MV-4-11 (cell line): ENCODE measurements around the gene ARHGEF11.
"Not testable (repeated sequence)": the region's sequence is repeated elsewhere in the genome, so short reads cannot be mapped to it uniquely, and the experiment has no call there.

ENCODE experiments used
- DNase-seq: peaks from one replicate; lab custom pipeline; 2025; lab: John Stamatoyannopoulos, UW

The ARHGEF11 gene

DNA sequence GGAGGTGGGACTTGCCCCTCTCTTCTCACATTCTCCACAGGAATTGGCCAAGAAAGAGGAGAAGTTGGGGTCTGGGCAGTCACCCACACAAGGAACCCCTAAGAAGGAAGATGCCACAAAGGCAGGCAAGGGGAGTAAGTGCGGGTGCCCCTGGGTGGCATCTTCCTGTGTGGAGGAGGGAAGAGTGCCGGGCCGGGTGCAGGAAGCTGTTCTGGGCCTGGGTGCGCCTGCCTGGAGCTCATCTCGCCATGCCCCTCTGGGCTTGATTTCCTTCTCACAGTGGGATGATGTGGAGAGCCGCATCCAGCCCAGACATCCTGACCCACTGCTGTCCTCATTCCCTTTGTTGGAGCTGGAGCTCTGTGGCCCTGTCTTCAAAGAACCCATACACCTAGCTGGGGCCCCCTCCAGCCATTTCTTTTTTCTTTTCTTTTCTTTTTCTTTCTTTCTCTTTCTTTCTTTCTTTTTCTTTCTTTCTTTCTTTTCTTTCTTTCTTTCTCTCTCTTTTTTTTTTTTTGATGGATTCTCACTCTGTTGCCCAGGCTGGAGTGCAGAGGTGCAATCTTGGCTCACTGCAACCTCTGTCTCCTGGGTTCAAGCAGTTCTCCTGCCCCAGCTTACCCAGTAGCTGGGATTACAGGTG is 115.8 kb downstream of the ARHGEF11 start:
- no peak for DNase-seq

DNA sequence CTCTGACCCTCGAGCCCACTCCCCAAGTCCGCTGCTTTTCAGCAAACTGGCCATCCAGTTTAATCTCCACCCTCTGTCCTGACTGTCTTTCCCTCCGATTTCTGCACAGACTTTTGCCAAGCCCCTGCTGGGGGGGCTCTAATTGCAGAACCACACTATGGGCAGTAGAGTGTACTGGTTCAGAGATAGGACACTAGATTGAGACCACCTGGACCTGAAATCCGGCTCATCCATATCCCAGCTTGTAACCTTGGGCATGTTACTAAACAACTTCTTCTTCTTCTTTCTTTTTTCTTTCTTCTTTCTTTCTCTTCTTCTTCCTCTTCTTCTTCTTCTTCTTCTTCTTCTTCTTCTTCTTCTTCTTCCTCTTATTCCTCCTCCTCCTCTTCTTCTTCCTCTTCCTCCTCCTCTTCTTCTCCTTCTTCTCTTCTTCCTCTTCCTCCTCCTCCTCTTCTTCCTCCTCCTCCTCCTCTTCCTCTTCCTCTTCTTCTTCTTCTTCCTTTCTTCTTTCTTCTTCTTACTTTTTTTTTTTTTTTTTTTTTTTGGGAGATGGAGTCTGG is 117.4 kb downstream of the ARHGEF11 start:
- no peak for DNase-seq

DNA sequence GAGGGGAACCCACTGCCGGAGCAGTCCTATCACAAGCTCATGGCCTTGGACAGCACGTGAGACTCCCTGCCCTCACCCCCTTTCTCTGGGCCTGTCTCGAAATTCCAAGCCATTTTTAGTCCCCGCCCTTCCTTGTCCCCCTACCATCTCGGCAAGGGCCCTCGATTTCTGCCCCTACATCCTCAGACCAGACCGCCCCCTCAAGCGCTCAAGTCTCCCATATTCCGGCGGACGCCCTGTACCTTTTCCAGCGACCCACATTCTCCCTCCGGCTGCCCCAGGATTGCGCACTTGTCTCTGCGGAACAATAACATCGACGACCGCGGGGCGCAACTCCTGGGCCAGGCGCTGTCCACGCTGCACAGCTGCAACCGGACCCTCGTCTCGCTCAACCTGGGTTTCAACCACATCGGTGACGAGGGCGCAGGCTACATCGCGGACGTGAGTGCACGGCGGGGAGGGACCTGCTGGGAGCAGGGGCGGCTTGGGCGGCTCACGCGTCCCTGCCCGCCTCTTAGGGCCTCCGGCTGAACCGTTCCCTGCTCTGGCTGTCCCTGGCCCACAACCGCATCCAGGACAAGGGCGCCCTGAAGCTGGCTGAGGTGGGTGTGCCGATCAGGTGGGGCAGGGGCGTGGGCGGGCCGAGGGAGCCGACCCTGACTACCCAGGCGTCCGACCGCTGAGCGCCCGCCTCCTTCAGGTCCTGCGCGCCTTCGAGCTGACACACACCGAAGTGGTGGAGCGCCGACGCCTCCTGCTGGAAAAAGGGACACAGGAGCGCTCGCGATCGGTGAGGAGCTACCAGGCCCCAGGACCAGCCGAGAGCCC is 118.1 kb downstream of the ARHGEF11 start:
- peak; percentile 19 for DNase-seq

DNA sequence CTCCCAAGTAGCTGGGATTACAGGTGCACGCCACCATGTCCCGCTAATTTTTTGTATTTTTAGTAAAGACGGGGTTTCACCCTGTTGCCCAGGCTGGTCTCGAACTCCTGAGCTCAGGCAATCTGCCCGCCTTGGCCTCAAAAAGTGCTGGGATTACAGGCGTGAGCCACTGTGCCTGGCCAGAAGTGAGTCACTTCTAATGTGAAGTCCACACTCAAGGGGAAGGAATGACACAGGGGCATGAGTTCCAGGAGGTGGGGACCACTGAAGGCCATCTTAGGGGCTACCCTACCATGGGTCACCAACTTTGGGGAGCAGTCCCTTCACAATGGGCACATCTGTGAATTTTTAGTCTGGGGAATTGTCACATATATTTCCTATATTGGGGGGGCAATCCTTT is 118.8 kb downstream of the ARHGEF11 start:
- not testable (repeated sequence) for DNase-seq

DNA sequence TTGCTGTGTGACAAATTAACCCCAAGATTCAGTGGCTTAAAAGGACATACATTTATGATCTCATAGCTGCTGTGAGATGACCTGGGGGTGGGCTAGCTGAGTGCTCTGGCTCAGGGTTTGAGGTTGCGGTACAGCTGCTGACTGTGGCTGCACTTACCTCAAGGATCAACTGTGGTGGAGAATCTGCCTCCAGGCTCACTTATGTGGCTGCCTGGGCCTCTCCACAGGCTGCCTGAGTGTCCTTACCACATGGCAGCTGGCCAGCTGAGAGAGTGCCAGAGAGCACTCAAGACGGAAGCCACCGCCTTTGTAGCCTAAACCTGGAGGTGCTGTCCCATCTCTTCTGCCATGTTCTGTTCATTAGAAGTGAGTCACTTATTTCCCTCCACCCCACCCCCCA is 119.4 kb downstream of the ARHGEF11 start:
- peak; percentile 98 for DNase-seq

DNA sequence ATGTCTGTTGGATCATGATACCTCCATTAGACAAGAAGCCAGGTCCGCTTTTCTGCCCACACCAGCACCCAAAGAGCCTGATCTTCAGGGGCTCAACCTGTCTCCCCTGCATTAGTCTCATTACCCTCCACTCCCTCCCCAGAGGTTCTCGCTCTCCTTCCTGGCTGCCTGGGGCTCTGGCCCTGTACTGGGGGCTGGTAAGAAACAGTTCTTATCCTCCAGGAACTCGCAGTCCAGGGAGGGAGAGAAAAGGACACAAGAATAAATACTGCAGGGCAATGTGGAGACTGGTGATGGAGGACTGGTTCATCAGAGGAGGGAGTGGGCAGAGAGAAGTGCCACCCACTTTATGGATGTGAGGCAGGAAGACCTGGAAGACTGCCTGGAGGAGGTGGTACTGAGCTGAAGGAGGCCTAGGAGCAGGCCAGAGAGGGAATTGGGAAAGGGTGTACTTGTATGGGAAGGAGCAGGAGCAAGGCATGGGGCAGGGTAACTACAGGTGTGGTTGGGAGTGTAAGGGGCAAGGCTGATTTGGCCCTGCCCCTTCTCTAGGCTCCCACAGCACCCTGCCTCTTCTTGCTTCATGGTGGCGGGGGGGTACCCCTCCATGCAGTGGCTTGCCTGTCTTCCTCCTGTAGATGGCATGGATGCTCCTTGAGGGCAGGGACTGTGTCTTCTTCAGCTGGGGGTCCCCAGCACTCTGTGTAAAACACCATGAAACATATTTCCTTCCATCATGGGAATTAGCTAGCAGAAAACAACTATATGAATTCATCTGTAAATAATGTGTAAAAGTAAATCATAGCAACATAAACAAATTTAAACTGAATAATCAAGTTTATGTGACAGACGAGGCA is 120.2 kb downstream of the ARHGEF11 start:
- DNase-seq, result no peak

DNA sequence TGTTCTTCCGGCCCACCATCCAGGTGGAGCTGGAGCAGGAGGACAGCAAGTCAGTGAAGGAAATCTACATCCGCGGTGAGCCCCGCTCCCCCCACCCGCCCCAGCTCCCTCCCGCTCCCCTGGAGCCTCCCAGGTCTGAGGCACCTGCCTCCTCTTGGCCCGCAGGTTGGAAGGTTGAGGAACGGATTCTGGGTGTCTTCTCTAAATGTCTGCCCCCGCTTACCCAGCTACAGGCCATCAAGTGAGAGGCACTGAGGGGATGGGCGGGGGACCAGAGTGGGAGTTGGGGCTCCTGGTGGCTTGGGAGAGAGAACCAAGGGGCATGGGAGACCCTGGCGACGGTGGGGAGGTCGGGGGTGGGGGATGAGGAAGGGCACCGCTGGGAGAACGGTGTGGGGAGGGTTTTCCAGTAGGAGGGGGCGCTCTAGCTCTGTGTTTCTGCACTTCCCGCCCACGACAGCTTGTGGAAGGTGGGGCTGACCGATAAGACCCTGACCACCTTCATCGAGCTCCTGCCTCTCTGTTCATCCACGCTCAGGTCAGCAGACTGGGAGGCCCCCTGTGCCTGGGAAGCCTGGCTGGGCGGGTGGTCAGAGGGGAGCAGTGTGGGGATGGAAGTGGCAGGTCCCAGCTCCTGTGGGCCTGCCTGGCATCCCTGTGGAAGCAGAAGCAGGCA is 120.9 kb downstream of the ARHGEF11 start:
- DNase-seq, result no peak

DNA sequence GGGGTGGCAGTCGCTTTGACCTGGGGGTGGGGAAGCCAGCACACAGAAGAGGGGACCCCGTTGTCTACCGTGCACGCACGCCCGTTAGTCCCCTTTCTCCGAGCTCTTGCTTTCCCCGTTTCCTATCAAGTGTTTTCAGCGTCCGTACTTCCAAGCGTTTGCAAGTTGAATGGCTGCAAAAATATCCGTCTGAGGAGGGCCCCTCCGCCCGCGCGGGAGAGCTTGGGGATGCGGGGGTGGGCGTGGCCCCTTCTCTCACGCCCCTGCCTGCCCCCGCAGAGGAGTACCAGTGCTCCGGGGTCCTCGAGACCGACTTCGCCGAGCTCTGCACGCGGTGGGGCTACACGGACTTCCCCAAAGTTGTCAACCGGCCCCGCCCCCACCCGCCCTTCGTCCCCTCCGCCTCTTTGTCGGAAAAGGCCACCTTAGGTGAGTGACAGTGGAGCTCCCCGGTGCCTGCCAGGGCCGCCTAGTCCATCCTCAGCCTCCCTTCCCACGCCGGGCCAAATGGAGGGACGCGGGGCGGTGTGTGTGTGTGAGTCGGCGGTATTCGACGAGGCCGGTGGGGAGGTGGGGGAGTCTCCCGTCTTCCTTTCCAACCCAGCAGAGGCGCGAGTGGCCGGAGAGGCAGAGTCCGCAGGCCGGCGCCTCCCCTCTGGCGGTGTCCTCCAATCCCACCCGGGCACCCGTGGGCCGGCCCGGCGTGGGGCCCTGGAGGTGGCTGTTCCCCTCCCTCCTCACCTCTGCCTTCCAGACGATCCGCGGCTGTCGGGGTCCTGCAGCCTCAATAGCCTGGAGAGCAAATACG is 121.7 kb downstream of the ARHGEF11 start:
- no peak for DNase-seq

DNA sequence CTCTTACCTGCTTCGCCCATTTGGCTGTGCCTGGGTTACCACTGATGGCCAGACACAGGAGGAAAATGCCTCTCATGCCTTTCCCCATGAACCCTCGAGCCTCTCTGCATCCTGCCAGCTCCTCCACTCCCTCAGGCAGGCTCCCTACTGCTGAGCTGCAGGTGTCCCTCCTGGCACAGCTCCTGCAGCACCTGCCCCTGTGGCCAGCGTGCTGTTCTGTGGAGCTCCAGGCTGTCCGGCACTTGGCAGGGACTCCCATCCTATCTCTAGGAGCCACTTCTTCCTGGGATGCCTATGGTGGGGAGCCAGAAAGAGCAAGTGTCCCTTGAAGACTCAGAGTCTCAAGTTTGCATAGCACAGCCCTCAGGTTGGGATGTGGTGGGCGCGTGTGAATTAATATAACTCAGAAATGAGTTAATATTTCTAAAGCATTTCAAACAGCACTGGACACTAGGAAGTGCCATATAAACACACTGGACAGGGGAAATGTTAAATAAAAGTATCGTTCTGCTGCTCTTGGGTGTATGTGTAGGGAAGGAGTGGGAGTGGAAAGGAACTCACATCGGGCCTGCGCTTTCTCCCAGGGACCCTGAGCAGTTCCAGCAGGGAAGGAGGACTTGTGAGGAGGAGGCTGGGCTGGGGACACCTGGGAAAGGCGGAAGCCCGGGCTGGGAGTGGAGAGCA is 122.4 kb downstream of the ARHGEF11 start:
- DNase-seq, result no peak

DNA sequence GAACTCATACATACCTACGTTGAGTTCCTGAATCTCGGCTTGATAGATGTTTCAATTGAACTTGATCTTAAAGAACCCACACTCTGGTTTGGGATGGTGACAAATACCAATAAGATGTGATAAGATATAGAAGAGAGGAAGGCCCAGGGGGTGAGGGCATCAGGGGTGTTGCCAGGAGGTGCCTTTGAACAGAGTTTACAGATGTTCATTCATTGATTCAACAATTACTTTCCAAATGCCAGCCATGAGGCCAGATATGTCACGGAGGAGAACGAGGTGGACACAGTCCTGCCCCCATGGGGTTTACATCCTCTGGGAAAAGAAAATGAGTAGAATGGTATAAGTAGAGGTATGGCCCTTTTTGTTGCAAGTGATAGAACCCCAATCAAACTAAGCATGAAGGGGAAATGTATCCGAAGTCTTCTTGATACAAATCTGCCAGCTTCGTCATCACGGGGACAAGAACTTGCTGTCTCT is 124.5 kb downstream of the ARHGEF11 start:
- DNase-seq, result no peak

DNA sequence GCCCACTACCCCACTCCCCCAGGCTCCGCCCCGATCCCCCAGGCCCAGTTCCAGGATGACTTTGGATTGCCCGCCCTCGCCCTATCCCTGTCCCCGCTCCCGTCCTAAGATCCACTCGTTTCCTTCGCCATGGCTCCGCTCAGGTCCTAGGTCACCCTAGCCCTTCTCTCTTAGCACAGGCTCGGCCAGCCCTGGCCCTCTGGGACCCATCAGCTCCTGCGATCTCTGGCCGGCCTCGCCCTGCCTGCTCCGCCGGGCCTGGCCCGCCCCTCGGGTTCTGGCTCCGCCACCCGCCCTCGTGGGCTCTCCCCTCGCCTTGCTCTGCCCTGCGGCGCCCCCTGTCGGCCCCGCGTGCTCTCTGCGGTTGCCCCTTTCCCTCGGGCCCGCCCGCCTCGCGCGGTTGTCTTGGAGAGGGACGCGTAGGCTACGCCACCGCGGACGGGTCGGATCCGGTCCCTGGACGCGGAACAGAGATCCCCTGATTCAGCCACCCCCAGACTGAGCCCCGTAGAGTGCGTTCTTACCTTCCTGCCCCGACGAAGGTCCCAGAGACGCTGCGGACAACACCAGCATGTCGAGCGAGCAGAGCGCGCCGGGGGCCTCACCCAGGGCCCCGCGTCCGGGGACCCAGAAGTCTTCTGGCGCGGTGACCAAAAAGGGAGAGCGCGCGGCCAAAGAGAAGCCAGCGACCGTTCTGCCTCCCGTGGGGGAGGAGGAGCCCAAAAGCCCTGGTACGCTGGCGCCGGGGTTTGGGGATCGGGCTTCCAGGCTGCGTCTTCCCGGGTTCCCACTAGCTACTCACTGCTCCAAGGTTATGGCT is 125.1 kb downstream of the ARHGEF11 start, which contains the start of gene LRRC71:
LRRC71 (plus strand) TSS at position 400 of the 820 bp plus-strand sequence; CDS start at position 572, 172 bp downstream.
- DNase-seq, result peak; percentile 22

DNA sequence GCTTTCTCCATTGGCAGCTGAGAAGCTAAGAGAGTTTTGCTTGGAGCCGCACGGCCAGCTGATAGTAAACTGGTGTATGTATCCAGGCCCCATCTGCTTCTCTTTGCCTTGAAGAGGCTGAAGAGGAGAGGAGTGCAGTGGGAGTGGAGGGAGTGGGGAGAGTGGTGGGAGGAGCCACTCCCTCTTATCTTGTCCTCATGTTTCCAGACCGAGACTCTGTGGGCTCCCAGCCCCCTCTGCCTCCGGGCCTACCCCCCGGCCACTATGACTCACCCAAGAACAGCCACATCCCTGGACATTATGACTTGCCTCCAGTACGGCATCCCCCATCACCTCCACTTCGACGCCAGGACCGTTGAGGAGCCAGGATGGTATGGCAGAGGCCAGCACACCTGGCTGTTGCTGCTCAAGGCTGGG is 131.1 kb downstream of the ARHGEF11 start:
- no peak for DNase-seq

DNA sequence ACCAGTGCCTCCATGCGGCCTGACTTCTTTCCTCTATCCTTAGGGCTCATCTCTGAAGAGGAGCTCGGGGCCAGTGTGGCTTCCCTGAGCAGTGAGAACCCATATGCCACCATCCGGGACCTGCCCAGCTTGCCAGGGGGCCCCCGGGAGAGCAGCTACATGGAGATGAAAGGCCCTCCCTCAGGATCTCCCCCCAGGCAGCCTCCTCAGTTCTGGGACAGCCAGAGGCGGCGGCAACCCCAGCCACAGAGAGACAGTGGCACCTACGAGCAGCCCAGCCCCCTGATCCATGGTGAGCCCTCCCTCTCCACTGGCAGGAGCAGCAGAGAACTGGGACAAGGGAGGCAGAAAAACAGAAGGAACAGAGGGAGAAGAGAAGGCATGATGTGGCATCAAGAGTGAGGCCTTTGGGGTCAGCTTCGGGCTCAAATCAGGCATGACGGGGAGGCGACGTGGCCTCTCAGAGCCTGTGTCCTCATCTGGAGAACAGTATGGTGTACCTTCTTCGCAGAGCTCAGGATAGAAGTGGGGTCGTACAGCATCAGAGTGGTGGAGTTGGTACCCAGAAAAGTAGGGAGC is 131.6 kb downstream of the ARHGEF11 start:
- DNase-seq, result no peak

DNA sequence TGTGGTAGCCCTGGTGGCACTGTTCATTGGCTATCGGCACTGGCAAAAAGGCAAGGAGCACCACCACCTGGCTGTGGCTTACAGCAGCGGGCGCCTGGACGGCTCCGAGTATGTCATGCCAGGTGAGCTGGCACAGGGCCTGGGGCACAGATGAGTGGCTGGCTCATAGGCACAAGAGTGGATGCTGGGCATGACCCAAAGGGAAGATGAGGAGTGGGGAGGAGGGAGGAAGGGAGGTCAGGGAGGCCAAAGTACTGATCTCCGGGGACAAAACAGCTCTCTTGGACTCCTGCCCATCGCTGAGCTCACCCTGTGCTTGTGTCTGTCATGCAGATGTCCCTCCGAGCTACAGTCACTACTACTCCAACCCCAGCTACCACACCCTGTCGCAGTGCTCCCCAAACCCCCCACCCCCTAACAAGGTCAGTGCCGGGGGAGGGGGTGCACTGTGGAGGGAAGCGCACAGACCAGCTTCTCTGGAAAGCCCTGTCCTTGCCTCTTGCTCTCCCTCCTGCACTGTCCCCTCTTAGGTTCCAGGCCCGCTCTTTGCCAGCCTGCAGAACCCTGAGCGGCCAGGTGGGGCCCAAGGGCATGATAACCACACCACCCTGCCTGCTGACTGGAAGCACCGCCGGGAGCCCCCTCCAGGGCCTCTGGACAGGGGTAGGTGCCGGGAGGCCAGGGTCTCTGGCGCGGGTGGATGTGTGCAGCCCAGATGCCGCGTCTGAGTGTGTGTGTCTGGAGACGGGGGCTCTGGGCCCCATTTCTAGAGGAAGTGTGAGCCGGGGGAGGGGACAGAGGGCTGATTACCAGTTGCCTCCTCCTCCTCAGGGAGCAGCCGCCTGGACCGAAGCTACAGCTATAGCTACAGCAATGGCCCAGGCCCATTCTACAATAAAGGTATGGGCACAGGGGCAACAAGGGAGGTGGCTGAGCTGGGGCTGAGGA is 132.4 kb downstream of the ARHGEF11 start:
- DNase-seq, result no peak

DNA sequence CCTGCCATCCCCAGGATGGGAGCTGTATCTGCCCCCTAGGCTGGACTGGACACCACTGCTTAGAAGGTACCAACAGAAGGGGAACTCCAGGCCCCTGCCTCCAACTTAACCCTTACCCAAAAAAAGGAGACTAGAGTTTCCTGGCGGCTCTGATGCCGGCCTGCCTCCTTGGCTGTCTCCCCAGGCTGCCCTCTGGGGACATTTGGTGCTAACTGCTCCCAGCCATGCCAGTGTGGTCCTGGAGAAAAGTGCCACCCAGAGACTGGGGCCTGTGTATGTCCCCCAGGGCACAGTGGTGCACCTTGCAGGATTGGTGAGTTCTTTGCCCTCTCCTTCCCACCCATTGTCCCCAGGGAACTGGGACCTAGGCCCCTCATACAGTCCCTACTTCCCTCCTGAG is 133.2 kb downstream of the ARHGEF11 start:
- DNase-seq, result no peak

DNA sequence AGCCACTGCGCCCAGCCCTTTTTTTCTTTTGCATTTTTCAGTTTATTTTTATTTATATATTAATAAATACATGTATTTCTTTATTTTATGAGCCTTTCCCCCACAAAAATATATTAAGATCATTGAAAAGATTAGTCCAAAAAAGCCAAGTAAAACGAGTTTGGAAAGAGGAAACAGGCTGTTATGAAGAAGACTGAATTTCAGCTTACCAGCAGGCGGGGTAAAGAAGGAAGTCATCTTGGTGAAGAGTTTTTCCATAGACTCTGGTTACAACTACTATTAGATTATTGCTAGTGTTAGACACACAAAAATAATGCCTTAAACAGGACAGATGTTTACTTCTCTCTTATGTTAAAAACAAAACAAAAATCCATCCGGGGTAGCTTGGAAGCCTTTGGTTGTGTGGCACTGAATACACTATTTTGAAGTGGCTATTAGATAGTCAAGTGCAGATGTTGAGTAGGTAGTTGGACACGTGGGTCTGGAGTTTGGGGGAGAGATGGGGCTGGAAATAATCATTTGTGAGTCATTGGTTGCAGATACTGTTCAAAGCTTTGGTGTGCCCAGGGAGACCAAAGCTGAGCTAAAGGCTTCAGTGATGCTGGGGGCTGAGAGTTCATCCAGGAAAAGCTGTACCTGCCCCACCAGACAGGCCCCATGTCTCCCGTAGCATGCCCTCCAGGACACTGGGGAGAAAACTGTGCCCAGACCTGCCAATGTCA is 133.8 kb downstream of the ARHGEF11 start:
- DNase-seq, result peak; percentile 62

DNA sequence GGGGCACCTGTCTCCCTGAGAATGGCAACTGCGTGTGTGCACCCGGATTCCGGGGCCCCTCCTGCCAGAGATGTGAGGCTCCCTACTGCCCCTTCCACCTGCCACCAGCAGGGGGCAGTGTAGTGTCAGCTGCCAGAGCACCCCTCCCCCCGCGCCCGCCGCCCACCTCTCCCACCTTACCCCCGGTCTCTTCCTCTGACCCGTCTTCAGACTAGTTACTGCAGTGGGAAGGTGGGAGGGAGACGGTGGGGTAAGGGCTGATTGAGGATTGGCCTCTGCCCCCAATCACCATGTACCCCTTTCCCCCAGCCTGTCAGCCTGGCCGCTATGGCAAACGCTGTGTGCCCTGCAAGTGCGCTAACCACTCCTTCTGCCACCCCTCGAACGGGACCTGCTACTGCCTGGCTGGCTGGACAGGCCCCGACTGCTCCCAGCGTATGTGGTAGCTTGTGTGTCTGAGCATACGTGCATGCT is 135.2 kb downstream of the ARHGEF11 start:
- peak; percentile 8 for DNase-seq
